IPS-NIHi7 (cell line): ENCODE data around the gene SENP3.
"Not testable (repeated sequence)": the region's sequence is repeated elsewhere in the genome, so short reads cannot be mapped to it uniquely, and the experiment has no call there.

Source experiments
- DNase-seq: peaks from one replicate; pipeline ENCODE4 v3.0.0; 2012; ENCODE audit warnings: mixed read lengths; ENCODE audit errors: extremely low spot score

Gene SENP3

DNA sequence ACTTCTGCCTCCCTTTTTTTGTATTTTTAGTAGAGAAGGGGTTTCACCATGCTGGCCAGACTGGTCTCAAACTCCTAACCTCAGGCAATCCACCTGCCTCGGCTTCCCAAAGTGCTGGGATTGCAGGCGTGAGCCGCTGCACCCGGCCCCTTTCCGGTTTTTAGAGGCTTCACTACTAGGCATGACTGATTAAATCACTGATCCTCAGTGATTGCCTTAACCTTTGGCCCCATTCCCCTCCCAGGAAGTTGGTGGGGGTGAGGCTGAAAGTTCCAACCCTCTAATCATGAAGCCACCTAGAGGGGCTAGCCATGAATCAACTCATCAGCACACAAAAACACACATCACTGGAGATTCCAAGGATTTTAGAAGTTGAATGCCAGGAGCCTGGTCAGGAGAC, 35.8 kb downstream of the SENP3 start:
- DNase-seq = not testable (repeated sequence)

DNA sequence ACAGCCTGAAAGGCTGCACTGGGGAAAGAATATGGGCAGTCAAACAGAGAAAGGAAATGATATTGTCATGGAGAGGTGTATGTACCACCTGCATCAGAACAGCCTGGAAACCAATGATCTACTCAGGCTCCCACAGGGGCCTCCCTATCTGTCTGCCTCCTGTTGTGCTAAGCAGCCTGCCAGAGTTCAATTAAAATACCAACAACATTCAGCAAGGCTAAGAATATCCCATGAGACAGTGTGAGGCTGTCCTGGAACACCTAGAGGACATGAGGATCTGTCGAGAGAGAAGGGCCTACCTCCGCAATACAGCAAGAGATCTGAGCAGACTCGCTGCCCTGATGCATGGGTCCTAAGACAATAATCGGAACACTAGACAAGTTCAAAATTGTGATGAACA, 44.6 kb downstream of the SENP3 start:
- DNase-seq = no peak

DNA sequence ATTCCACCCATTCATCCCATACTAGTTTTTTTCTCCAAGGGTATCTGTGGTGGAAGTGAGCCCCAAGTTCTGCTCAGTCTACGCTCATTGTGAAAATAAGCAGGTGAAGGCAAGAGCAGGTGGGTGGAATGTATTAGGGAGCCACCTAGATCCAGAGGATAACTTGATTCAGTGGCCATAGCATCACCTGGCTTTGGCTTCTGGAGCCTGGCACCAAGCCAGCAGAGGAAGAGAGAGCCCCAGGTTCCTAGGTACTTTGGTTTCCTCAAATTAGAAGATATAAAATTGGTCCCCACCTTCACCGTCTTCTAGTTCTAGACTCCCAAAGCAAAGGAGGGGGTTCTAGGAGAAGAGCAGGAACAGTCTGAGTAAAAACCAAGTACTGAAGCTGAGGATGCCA, 48.9 kb downstream of the SENP3 start:
- DNase-seq = no peak

DNA sequence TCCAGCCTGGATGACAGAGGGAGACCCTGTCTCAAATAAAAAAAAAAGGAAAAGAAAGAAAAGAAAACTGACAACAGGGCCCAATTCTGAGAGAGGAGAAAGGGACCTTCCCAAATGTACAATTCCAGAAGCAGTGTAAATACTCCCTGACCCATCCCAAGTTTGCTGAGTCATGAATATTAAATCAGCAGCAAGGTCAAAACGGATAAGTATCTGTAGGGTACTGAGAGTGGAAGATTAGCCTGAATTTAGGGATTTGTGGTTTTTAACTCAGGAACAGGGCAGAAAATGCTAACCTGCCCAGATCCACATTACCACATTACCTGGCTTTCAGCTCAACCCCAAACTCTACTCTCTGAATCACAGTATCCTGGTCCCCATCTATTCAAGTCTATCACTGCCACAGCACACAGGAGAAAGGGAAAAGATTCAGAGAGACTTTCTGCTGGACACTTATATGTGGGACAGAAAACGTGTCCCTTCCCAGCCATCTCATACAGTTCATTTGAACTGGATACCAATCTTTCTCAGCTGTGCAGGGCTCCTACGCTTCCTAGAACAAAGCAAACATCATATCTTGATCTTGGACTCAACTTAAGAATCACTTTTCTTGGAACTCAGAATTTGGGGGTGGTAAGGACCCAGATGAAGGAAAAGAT, 50.0 kb downstream of the SENP3 start:
- no peak for DNase-seq

DNA sequence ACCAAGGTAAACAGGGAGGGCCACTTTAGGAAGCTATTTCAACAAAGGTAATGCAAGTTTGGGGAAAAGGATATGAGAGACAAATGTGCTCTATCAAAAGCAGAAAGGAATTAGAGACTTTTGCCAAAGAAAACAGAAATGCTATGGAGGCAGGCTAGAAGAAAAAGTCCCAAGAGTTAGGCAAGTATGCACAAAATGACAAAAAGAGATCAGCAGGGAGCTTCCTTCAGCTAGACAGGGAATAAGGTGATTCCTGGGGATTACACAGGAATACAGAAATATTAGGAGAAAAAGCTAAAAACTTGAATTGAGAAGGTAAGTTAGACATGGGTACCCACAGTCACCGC, 50.5 kb downstream of the SENP3 start:
- no peak for DNase-seq

DNA sequence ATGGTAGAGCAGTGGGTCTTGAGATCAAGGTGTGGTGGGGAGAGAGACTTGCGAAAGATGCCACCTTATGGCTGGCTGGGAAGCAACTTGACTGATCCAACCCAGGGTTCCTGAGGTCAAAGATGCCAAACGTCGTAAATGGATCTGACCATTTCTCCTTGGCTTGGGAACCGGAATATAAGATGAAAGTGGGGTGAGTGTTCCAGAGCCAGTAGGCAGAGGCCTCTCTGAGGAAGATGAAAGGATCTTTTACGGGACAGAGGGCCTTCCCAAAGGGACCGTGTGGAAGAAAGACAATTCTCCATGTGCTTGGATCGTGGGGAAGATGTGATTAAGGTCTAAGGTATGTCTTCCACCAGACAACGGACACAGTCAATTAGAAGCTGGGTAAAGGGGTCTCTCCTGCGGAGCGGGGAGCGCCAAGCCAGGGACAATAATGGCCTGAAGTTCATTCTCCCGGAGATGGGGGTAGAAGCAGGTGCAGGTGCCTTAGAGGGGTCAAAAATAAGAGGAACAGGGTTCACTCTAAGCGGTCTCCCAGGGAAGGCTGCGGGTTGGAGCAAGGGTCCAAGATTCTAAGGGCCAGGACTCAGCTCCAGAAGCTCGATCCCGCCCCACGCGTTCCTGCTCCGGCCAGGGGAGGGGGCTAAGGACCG, 52.2 kb downstream of the SENP3 start:
- DNase-seq = no peak

DNA sequence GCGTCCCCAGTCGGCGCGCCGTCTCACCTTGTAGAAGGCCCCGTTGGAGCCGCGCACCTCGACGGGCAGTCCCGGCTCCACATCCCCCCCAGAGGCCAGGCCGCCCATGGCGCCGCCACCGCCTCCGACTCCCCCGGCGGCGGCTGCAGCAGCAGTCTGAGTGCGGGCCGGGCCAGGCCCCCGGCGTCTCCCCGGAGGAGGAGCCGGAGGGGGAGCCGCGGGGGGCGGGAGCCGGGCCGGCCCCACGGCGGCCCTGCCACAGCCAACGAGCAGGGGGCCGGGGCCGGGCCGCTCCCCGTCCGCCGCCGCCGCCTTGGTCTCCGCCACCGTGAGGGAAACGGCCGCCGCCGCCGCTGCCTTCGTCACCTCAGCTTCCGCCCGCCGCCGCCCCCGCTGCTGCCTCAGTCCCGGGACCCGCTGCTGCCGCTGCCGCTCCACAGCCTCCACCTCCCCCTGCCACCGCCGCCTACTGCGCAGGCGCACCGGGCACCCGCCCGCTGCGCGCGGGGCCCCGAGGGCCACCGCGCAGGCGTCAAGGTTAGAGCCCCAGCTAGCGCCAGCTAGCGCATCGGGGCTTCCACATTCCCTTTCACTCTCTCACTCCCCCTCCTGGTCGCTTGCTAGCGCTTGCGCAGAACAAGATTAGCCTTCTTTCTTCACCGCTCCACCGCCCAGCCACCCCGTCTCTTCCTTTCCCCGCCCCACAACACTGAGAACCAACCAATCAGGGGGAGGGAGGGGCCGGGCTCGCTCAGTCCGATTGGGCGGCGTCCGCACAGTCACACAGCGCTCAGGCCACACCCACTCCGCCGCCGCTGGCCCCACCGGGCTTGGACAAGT, 52.9 kb downstream of the SENP3 start, which contains the start of gene FXR2:
TSS of gene FXR2 (minus strand) at position 473 of the 840 bp plus-strand sequence. CDS start at position 108, 365 bp downstream.
- peak; percentile 98 for DNase-seq

DNA sequence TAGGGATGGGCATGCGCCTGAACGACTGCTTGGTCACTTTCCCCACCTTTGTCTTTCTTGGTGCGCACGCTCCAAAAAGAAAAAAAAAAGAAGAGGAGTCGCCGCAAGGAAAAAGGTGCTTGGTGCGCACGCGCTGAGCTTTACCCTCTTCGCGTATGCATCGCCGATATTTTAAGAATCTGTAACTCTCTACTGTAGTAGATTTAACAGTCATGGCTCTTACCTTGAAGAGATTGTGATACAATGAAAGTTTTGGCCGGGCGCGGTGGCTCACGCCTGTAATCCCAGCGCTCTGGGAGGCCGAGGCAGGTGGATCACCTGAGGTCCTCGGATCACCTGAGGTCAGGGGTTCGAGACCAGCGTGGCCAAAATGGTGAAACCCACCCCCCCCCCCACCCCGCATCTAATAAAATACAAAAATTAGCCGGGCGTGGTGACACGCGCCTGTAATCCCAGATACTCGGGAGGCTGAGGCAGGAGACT, 53.6 kb downstream of the SENP3 start:
- DNase-seq = no peak

DNA sequence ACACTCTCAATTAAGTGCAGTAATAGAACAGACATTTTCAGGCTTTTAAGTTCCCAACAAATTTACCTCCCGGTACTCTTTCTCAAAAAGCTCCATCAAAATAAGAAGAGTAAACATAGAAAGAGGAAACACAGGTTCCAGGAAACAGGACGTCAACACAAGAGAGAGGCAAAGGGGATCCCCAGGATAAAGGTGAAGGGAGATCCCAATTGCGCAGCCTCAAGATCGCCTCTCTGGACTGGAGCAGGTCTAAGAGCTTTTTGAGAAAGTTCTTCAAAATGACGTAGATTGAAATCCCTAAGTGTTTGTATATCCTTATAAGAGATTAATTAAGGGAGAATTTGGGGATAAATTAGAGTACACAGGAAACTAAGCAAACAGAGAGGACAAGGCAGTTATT, 56.9 kb downstream of the SENP3 start:
- no peak for DNase-seq

DNA sequence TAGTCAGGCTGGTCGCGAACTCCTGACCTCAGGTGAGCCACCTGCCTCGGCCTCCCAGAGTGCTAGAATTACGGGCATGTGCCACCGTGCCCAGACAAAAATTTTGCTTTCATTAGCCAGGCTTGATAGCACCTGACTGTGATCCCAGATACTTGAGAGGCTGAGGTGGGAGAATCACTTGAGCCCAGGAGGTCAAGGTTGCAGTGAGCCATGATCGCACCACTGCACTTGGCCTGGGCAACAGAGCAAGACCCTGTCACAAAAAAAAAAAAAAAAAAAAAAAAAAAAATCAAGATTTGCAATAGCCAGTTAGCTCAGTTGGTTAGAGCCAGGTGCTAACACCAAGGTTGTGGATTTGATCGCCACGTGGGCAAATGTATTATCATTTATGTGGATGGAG, 59.1 kb downstream of the SENP3 start:
- DNase-seq = no peak
